Amniotic epithelial cell (primary cell): ENCODE data around the gene TADA2A.

ENCODE experiments used
- DNase-seq: peaks from one replicate; pipeline ENCODE4 v3.0.0-alpha.2; 2010; ENCODE audit warnings: low read depth

Gene TADA2A

GRCh38 chr17:37463039-37463438 is 56.4 kb downstream of the TADA2A start:
- no peak for DNase-seq

GRCh38 chr17:37465069-37465616 is 58.5 kb downstream of the TADA2A start:
- peak; percentile 96 for DNase-seq

- no peak for DNase-seq
Observed at GRCh38 chr17:37466471-37466870, 59.8 kb downstream of the TADA2A start.

- no peak for DNase-seq
Observed at GRCh38 chr17:37470181-37470580, 63.5 kb downstream of the TADA2A start.

- no peak for DNase-seq
Observed at GRCh38 chr17:37475731-37476420, 69.2 kb downstream of the TADA2A start.

- DNase-seq: peak; percentile 74
Observed at GRCh38 chr17:37476431-37477120, 69.9 kb downstream of the TADA2A start.

- DNase-seq: peak; percentile 75
Observed at GRCh38 chr17:37478187-37478586, 71.5 kb downstream of the TADA2A start.

- no peak for DNase-seq
Observed at GRCh38 chr17:37479025-37479424, 72.3 kb downstream of the TADA2A start.

- no peak for DNase-seq
Observed at GRCh38 chr17:37480427-37480826, 73.7 kb downstream of the TADA2A start.

GRCh38 chr17:37481001-37481665 is 74.4 kb downstream of the TADA2A start:
- no peak for DNase-seq

GRCh38 chr17:37483311-37484039 is 76.8 kb downstream of the TADA2A start:
- peak; percentile 69 for DNase-seq

- DNase-seq: peak; percentile 44
Observed at GRCh38 chr17:37485938-37486570, 79.4 kb downstream of the TADA2A start.

- DNase-seq: peak; percentile 92
Observed at GRCh38 chr17:37488009-37488604, 81.4 kb downstream of the TADA2A start.

- DNase-seq: peak; percentile 89
Observed at GRCh38 chr17:37488607-37489196, 82.0 kb downstream of the TADA2A start.

- DNase-seq: peak; percentile 61
Observed at GRCh38 chr17:37489197-37490001, 82.7 kb downstream of the TADA2A start, which contains the start of gene DUSP14. TSS of gene DUSP14 (plus strand) at chr17:37489891. CDS start at chr17:37512273, 22,382 bp downstream.

GRCh38 chr17:37490022-37490587 is 83.4 kb downstream of the TADA2A start:
- DNase-seq: peak; percentile 48

- peak; percentile 74 for DNase-seq
Observed at GRCh38 chr17:37490638-37491614, 84.2 kb downstream of the TADA2A start.

GRCh38 chr17:37492167-37492566 is 85.5 kb downstream of the TADA2A start:
- DNase-seq: no peak
